Keratinocyte (primary cell): ENCODE data around the gene QRICH2.
"Not testable (repeated sequence)": the region's sequence is repeated elsewhere in the genome, so short reads cannot be mapped to it uniquely, and the experiment has no call there.

Source experiments
- EZH2 ChIP-seq: IDR thresholded peaks from one replicate; pipeline ENCODE4 v1.6.1; 2012; ENCODE audit warnings: inconsistent platforms, mild to moderate bottlenecking, low read length, moderate library complexity
- TF ChIP-seq, protein P1 (sequence below), 3 experiments: IDR thresholded peaks in 1 of 3; conservative IDR thresholded peaks in 1 of 3; optimal IDR thresholded peaks in 1 of 3; 2 replicates in 2 of 3; 3 replicates in 1 of 3; pipeline versions ENCODE3 to v1.5.1; 2011; ENCODE audit warnings: low read length in 3 of 3, mild to moderate bottlenecking in 3 of 3, moderate library complexity in 2 of 3, control low read depth in 1 of 3, inconsistent platforms in 1 of 3; ENCODE audit not compliant: insufficient read depth in 2 of 3; ENCODE audit errors: extremely low read depth in 1 of 3

DNA sequence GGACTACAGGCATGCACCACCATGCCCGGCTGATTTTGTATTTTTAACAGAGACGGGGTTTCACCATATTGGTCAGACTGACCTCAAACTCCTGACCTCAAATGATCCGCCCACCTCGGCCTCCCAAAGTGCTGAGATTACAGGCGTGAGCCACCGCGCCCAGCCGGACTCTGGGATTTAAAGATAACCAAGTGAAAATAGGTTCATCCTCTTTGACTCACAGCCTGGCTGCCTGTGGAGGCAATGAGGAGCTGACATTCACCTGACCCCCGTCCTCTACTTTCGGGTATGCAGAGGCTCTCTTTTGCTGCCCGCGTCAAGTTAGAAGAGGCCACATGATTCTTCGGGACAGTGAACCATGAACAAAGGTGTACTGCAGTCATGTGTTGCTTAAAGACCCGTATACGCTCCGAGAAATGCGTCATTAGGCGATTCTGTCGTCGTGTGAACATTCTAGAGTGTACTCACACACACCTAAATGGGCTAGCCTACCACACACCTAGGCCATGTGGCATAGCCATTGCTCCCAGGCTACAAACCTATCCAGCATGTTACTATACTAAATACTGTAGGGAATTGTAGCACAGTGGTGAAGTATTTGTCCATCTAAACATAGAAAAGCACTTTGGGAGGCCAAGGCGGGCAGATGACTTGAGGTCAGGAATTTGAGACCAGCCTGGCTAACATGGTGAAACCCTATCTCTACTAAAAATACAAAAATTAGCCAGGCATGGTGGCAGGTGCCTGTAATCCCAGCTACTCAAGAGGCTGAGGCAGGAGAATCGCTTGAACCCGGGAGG is 54.9 kb downstream of the QRICH2 start:
- TF ChIP-seq, protein P1, sequence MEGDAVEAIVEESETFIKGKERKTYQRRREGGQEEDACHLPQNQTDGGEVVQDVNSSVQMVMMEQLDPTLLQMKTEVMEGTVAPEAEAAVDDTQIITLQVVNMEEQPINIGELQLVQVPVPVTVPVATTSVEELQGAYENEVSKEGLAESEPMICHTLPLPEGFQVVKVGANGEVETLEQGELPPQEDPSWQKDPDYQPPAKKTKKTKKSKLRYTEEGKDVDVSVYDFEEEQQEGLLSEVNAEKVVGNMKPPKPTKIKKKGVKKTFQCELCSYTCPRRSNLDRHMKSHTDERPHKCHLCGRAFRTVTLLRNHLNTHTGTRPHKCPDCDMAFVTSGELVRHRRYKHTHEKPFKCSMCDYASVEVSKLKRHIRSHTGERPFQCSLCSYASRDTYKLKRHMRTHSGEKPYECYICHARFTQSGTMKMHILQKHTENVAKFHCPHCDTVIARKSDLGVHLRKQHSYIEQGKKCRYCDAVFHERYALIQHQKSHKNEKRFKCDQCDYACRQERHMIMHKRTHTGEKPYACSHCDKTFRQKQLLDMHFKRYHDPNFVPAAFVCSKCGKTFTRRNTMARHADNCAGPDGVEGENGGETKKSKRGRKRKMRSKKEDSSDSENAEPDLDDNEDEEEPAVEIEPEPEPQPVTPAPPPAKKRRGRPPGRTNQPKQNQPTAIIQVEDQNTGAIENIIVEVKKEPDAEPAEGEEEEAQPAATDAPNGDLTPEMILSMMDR (optimal IDR thresholded peaks at IDR 0.05 in 1 of 3, IDR thresholded peaks at IDR 0.05 in 1 of 3, conservative IDR thresholded peaks at IDR 0.05 in 1 of 3; ENCODE audit: extremely low read depth in 1 of 3, insufficient read depth in 2 of 3, low read length in 3 of 3), result not testable (repeated sequence)
- not testable (repeated sequence) for TF ChIP-seq EZH2
